AG04450 (cell line): Measurements from ENCODE around the gene OSGEPL1. TPM values are rescaled to one million over a fixed set of nuclear protein-coding genes. Genes with fewer than 3 reads are reported as not detected.
A peak's percentile ranks its signal among the peaks of the same experiment; 100 is the strongest.

Source experiments
- CTCF ChIA-PET: fragments of 300-600, 350-600 bp; formaldehyde crosslinking; extraction: SDS; loops from one replicate; lab custom pipeline; 2022; ENCODE audit warnings: antibody characterized with exemption, inconsistent platforms; lab: Charles Lee
- POLR2A ChIA-PET: fragments of 350-600 bp; formaldehyde crosslinking; extraction: SDS; loops from one replicate; lab custom pipeline; 2021; ENCODE audit warnings: antibody characterized with exemption, inconsistent platforms; lab: Yijun Ruan, JAX
- DNase-seq: peaks from one replicate; pipeline ENCODE4 v3.0.0-alpha.2; 2011; ENCODE audit warnings: low read depth, low spot score
- H3K27ac ChIP-seq: one replicate; pipeline ENCODE4 v1.5.1; 2012; ENCODE audit warnings: low read depth, low read length, control low read depth
- H3K27me3 ChIP-seq: one replicate; pipeline ENCODE4 v1.6.0; 2012; ENCODE audit warnings: low read length; ENCODE audit not compliant: control insufficient read depth, insufficient read depth
- H3K4me3 ChIP-seq: 2 replicates; pipeline ENCODE4 v1.5.1; 2011; ENCODE audit warnings: mild to moderate bottlenecking, low read depth, low read length, control low read depth
- H3K9me3 ChIP-seq: 2 replicates; pipeline ENCODE4 v1.5.1; 2012; ENCODE audit warnings: low read length; ENCODE audit not compliant: control insufficient read depth, insufficient read depth
- polyA plus RNA-seq: library from polyadenylated mRNA; depleted of rRNA; stranded (reverse); fragments of >200 nt; gene quantifications from 2 replicates; pipeline ENCODE4 v1.2.3, GENCODE V29; 2011
- TF ChIP-seq, protein P1 (sequence below): IDR thresholded peaks from 2 replicates; pipeline ENCODE4 v1.5.1; 2011; ENCODE audit warnings: low read depth, low read length, control low read depth, inconsistent platforms

Gene OSGEPL1
- polyA plus RNA-seq, 1 experiment = 6.0 TPM

DNA sequence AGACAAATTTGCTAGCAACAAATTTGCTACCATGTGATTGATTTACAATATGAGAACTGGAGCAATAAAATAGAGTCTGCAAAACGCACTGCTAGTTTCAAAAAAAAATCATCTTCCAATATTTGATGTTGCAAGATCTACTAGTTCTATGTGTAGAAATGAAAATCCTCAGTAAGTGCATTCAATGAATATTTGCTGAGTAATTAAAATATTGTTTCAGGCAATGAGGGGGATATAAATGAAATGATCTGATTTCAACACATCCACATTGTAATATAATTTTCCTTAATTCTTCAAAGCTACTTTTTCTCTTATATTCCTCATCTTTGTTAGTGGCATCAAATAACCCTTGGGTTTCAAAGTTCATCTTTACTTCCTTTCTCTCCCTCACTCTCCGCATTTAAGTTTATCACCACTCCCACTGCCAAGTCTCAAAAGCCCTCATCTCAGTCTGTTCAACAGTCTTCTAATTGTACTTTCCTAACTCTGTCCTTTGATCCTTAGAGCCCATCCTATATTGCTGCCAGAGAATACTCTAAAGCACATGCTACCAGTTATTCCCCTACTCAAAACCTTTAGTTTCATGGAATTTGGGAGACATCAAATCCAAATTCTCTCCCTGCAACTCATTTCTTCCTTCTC, 6.2 kb downstream of the OSGEPL1 start:
- ChIA-PET CTCF (no interaction called here), POLR2A (no interaction called here)
- DNase-seq = no peak
- Histone ChIP-seq H3K9me3 (no peaks in the 10 kb centered on the region), H3K27me3 (no peaks in the 10 kb centered on the region), H3K4me3 (no peak overlapping the region), H3K27ac (no peak overlapping the region)
- TF ChIP-seq, protein P1, sequence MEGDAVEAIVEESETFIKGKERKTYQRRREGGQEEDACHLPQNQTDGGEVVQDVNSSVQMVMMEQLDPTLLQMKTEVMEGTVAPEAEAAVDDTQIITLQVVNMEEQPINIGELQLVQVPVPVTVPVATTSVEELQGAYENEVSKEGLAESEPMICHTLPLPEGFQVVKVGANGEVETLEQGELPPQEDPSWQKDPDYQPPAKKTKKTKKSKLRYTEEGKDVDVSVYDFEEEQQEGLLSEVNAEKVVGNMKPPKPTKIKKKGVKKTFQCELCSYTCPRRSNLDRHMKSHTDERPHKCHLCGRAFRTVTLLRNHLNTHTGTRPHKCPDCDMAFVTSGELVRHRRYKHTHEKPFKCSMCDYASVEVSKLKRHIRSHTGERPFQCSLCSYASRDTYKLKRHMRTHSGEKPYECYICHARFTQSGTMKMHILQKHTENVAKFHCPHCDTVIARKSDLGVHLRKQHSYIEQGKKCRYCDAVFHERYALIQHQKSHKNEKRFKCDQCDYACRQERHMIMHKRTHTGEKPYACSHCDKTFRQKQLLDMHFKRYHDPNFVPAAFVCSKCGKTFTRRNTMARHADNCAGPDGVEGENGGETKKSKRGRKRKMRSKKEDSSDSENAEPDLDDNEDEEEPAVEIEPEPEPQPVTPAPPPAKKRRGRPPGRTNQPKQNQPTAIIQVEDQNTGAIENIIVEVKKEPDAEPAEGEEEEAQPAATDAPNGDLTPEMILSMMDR = no peak

DNA sequence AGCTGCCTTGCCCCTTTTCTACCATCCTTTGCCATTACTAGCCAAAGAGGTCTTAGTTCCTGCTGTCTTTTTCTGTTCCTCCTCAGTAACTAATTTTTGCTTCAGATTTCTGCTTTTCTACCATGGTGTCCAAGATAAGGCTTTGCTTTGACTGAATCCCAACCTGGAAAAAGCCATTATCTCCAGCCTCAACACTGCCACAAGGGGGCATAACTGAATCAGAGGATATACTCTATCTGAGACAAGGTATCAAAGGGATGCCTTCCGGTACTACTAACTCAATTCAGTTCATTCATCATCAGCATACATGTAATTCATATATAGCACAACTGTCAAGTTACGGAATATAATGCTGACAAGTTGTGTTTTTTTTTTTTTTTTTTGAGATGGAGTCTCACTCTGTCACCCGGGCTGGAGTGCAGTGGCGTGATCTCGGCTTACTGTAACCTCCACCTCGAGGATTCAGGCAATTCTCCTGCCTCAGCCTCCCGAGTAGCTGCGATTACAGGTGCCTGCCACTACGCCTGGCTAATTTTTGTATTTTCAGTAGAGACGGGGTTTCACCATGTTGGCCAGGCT, 11.4 kb downstream of the OSGEPL1 start:
- ChIA-PET CTCF (interaction anchor here (0.6 to 5.8 kb wide), 23 partner anchors 11 to 1163 kb away, joined by 3 to 56 read pairs (median 5); partner anchors contain the start of genes ANKAR, ASNSD1, MSTN and OSGEPL1), POLR2A (no interaction called here)
- Histone ChIP-seq H3K27ac (no peak overlapping the region), H3K27me3 (no peaks in the 10 kb centered on the region), H3K4me3 (no peak overlapping the region), H3K9me3 (no peaks in the 10 kb centered on the region)
- TF ChIP-seq, protein P1 = peak; percentile 82
- DNase-seq = no peak

DNA sequence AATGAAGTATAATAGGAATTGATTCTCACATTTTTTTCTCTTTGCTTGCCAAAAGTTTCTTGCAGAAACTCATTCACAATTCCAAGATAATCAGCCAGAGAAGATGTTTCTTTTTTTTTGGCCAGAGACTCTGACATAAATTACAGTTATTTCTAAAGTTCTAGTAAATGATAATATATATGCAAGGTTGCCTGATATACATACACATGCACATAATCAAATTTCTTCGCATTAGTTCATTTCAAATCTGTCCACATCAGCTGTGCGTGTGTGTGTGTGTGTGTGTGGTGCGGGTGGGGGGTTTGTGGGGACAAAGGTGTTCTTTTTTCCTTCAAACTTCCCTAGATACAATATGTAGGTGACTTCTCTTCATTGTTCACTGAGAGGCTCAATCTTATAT, 33.2 kb downstream of the OSGEPL1 start:
- Histone ChIP-seq H3K27ac (no peak overlapping the region), H3K9me3 (no peaks in the 10 kb centered on the region), H3K27me3 (no peaks in the 10 kb centered on the region), H3K4me3 (no peak overlapping the region)
- DNase-seq = no peak
- POLR2A ChIA-PET = no interaction called here
- TF ChIP-seq, protein P1 = no peak
- CTCF ChIA-PET = interaction anchor here (1.2 kb wide), 1 partner anchor 69 kb away, joined by 4 read pairs; no protein-coding TSS in a partner anchor

DNA sequence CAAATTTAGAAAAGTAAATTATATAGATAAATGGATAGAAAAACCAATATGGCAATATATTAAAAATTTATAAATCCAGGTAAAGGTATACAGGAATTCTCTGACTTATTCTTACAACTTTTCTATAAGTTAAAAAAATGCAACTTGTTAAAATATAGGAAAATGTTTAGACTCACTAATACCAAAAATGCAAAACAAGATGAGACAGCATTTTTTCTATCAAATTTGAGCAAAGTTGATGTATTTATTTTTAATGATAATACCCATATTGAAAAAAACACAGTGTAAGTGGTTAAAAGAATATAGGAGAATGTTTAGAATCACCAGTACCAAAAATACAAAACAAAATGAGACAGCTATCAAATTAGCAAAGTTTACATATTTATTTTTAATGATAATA, 35.7 kb downstream of the OSGEPL1 start:
- Histone ChIP-seq H3K27ac (no peak overlapping the region), H3K27me3 (no peaks in the 10 kb centered on the region), H3K9me3 (no peaks in the 10 kb centered on the region), H3K4me3 (no peak overlapping the region)
- DNase-seq = no peak
- CTCF ChIA-PET = no interaction called here
- TF ChIP-seq, protein P1 = no peak
- POLR2A ChIA-PET = no interaction called here

DNA sequence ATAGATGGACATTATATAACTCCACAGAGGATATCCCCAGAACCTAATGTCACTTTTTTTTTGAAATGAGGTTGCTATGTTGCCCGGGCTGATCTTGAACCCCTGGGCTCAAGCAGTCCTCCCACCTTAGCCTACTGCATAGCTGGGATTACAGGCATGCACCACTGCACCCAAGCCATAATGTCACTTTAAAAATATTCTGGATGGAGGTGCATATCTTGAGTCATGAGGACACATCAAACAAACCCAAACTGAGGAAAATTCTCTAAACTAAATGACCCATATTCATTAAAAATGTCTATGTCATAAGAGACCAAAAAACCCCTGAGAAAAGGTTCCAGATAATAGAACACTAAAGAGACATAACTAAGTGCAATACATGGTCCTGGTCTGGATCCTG, 36.3 kb downstream of the OSGEPL1 start:
- no peak for DNase-seq
- ChIA-PET POLR2A (no interaction called here), CTCF (no interaction called here)
- TF ChIP-seq, protein P1 = no peak
- H3K27ac ChIP-seq = no peak overlapping the region
- no peaks in the 10 kb centered on the region for H3K27me3 ChIP-seq
- H3K9me3 ChIP-seq = no peaks in the 10 kb centered on the region
- H3K4me3 ChIP-seq = no peak overlapping the region
